Trophoblast cell (in vitro differentiated cells and primary cell): ENCODE measurements around the gene RASL12.
"Not testable (repeated sequence)": the region's sequence is repeated elsewhere in the genome, so short reads cannot be mapped to it uniquely, and the experiment has no call there.

Experiments
- DNase-seq, 2 donors: peaks; one replicate each; pipeline ENCODE4 v3.0.0-alpha.2; 2016
- H2AFZ ChIP-seq: 2 replicates; pipeline ENCODE4 v1.6.1; 2013; ENCODE audit warnings: low read length, moderate library complexity, mild to moderate bottlenecking; ENCODE audit not compliant: insufficient read depth, poor library complexity
- H2AK5ac ChIP-seq: 2 replicates; pipeline ENCODE4 v1.6.1; 2013; ENCODE audit warnings: mild to moderate bottlenecking, low read length
- H2BK120ac ChIP-seq: 2 replicates; pipeline ENCODE4 v1.6.1; 2013; ENCODE audit warnings: low read length, mild to moderate bottlenecking, moderate library complexity; ENCODE audit not compliant: insufficient read depth, poor library complexity
- H2BK12ac ChIP-seq: 2 replicates; pipeline ENCODE4 v1.6.1; 2013; ENCODE audit warnings: mild to moderate bottlenecking, low read length, moderate library complexity
- H2BK5ac ChIP-seq: 2 replicates; pipeline ENCODE4 v1.6.1; 2013; ENCODE audit warnings: low read length, low read depth, moderate library complexity, mild to moderate bottlenecking; ENCODE audit not compliant: poor library complexity
- H3K14ac ChIP-seq: 2 replicates; pipeline ENCODE4 v1.6.1; 2013; ENCODE audit warnings: mild to moderate bottlenecking, low read length
- H3K18ac ChIP-seq: 2 replicates; pipeline ENCODE4 v1.6.1; 2013; ENCODE audit warnings: mild to moderate bottlenecking, low read length
- H3K23ac ChIP-seq: 2 replicates; pipeline ENCODE4 v1.6.1; 2013; ENCODE audit warnings: low read length
- H3K27ac ChIP-seq: 2 replicates; pipeline ENCODE4 v1.5.1; 2013; ENCODE audit warnings: low read depth, mild to moderate bottlenecking, inconsistent platforms, low read length, moderate library complexity
- H3K27me3 ChIP-seq: 2 replicates; pipeline ENCODE4 v1.6.1; 2013; ENCODE audit warnings: inconsistent platforms, mild to moderate bottlenecking, low read length, moderate library complexity; ENCODE audit not compliant: insufficient read depth
- H3K36me3 ChIP-seq, 2 experiments: 1 replicate in 1 of 2; 2 replicates in 1 of 2; pipeline ENCODE4 v1.6.1; 2013; ENCODE audit warnings: low read length in 2 of 2, mild to moderate bottlenecking in 2 of 2, moderate library complexity in 1 of 2; ENCODE audit not compliant: insufficient read depth in 2 of 2, control insufficient read depth in 1 of 2
- H3K4ac ChIP-seq: 2 replicates; pipeline ENCODE4 v1.6.1; 2013; ENCODE audit warnings: low read depth, mild to moderate bottlenecking, low read length, moderate library complexity
- H3K4me1 ChIP-seq, 2 experiments: 1 replicate in 1 of 2; 2 replicates in 1 of 2; pipeline ENCODE4 v1.6.1; 2013; ENCODE audit warnings: low read length in 2 of 2, mild to moderate bottlenecking in 2 of 2, moderate library complexity in 1 of 2; ENCODE audit not compliant: insufficient read depth in 2 of 2, control insufficient read depth in 1 of 2
- H3K4me2 ChIP-seq: 2 replicates; pipeline ENCODE4 v1.6.1; 2013; ENCODE audit warnings: inconsistent platforms, mild to moderate bottlenecking, low read length, moderate library complexity
- H3K4me3 ChIP-seq: 2 replicates; pipeline ENCODE4 v1.5.1; 2013; ENCODE audit warnings: mild to moderate bottlenecking, low read depth, low read length, inconsistent platforms
- H3K79me1 ChIP-seq: one replicate; pipeline ENCODE4 v1.6.1; 2013; ENCODE audit warnings: low read length
- H3K79me2 ChIP-seq: 2 replicates; pipeline ENCODE4 v1.6.1; 2013; ENCODE audit warnings: low read length, mild to moderate bottlenecking; ENCODE audit not compliant: control insufficient read depth, insufficient read depth, poor library complexity
- H3K9ac ChIP-seq: 2 replicates; pipeline ENCODE4 v1.6.1; 2013; ENCODE audit warnings: mild to moderate bottlenecking, low read length
- H3K9me3 ChIP-seq: 2 replicates; pipeline ENCODE4 v1.6.1; 2013; ENCODE audit warnings: low read depth, mild to moderate bottlenecking, control low read depth, inconsistent platforms, low read length; ENCODE audit not compliant: insufficient read depth
- H4K12ac ChIP-seq: 2 replicates; pipeline ENCODE4 v1.6.1; 2013; ENCODE audit warnings: low read depth, mild to moderate bottlenecking, low read length, moderate library complexity
- H4K8ac ChIP-seq: 2 replicates; pipeline ENCODE4 v1.6.1; 2013; ENCODE audit warnings: low read depth, mild to moderate bottlenecking, low read length, moderate library complexity
- H4K91ac ChIP-seq: one replicate; pipeline ENCODE4 v1.6.1; 2013; ENCODE audit warnings: low read depth, mild to moderate bottlenecking, low read length, moderate library complexity
- WGBS: extraction: QIAGEN DNeasy Blood & Tissue Kit; methylation state at CpG from one replicate; pipeline ENCODE4 v1.1.7; 2013; ENCODE audit warnings: missing lambda C conversion rate; ENCODE audit not compliant: insufficient read length, insufficient coverage; ENCODE audit errors: extremely low coverage; 5-methylcytosine and 5-hydroxymethylcytosine counted together

RASL12 gene

GRCh38 chr15:65044218-65044617 lies 23.6 kb downstream of the RASL12 start:
- not testable (repeated sequence) for DNase-seq, H3K4me2 ChIP-seq, H3K4ac ChIP-seq, H3K23ac ChIP-seq, H4K91ac ChIP-seq, H3K27ac ChIP-seq, H2BK12ac ChIP-seq, H3K79me1 ChIP-seq, H4K12ac ChIP-seq, H3K79me2 ChIP-seq, H3K27me3 ChIP-seq, H3K4me1 ChIP-seq, H2BK120ac ChIP-seq, H3K36me3 ChIP-seq, H3K14ac ChIP-seq, H3K4me3 ChIP-seq, H3K18ac ChIP-seq, H3K9me3 ChIP-seq, H2AFZ ChIP-seq, H3K9ac ChIP-seq, H2AK5ac ChIP-seq, H4K8ac ChIP-seq, H2BK5ac ChIP-seq
- WGBS: no CpG with 5 or more reads among the region's 5 CpGs

DNA sequence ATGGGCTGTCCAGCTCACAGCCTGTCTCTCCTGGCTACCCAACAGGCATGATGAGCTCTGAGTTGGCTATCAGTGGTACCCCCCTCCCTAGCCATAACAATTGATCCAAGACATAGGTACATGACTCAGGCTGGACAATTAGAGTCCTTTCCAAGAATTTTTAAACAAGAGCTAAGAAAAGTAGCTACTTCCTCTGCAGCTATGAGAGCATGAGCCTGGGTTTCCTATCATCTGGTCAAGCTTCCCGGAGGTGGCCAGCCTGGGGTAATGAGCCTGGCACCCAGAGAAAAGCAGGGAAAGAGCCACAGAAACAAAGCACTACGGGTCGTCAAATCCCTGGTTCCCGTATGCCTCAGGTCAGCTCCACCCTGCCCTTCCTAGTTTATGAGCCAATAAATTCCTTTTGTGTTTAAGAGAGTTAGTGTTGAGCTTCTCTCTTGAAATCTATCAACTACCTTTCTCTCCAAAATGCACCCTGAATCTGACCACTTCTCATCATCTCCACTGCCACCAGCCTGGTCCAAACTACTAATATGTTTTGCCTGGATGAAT lies 24.9 kb downstream of the RASL12 start:
- no peak overlapping the region for H3K18ac ChIP-seq
- no peak overlapping the region for H2BK5ac ChIP-seq
- no peaks in the 10 kb centered on the region for H3K36me3 ChIP-seq
- no peak overlapping the region for H4K12ac ChIP-seq
- DNase-seq: no peak
- no peak overlapping the region for H4K91ac ChIP-seq
- H2BK120ac ChIP-seq: no peak overlapping the region
- no peak overlapping the region for H2BK12ac ChIP-seq
- H3K4me1 ChIP-seq: no peaks in the 10 kb centered on the region
- H3K27ac ChIP-seq: no peak overlapping the region
- H4K8ac ChIP-seq: no peak overlapping the region
- H3K4me3 ChIP-seq: peak overlapping the region; percentile 18
- no peaks in the 10 kb centered on the region for H3K27me3 ChIP-seq
- H3K4ac ChIP-seq: no peak overlapping the region
- no peaks in the 10 kb centered on the region for H3K79me1 ChIP-seq
- no peak overlapping the region for H3K4me2 ChIP-seq
- no peak overlapping the region for H3K23ac ChIP-seq
- H3K9ac ChIP-seq: no peak overlapping the region
- no peak overlapping the region for H2AK5ac ChIP-seq
- no peak overlapping the region for H3K14ac ChIP-seq
- no peaks in the 10 kb centered on the region for H3K79me2 ChIP-seq
- H2AFZ ChIP-seq: no peak overlapping the region
- H3K9me3 ChIP-seq: no peaks in the 10 kb centered on the region
- WGBS: no CpG with 5 or more reads among the region's 4 CpGs

DNA sequence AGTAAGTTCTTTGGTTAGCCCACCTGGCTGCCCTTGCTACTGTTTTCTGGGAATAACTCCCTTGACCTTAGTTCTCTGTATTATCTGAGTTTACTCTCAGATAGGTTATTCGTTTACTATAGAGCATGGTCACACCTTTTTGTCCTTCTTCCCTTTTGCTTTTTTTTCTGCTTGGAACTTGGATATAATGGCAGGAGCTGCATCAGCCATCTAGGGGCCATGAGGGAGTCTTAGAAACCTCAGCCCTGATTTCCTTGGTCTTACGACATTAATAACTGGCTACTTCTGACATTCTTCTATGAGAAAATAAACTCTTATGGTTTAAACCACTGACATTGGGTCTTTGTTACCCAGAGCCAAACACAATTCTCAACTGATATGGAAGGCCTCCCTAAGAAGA lies 26.0 kb downstream of the RASL12 start:
- Histone ChIP-seq H3K4me3 (no peak overlapping the region), H3K4me2 (no peak overlapping the region), H4K12ac (no peak overlapping the region), H3K4ac (no peak overlapping the region), H3K36me3 (no peaks in the 10 kb centered on the region), H3K18ac (no peak overlapping the region), H3K27ac (no peak overlapping the region), H3K79me2 (no peaks in the 10 kb centered on the region), H2AFZ (no peak overlapping the region), H3K4me1 (no peaks in the 10 kb centered on the region), H4K8ac (no peak overlapping the region), H3K23ac (no peak overlapping the region), H3K9ac (no peak overlapping the region), H3K79me1 (no peaks in the 10 kb centered on the region), H2BK120ac (no peak overlapping the region), H3K9me3 (no peaks in the 10 kb centered on the region), H4K91ac (no peak overlapping the region), H3K27me3 (no peaks in the 10 kb centered on the region), H2BK5ac (no peak overlapping the region), H2BK12ac (no peak overlapping the region), H3K14ac (no peak overlapping the region), H2AK5ac (no peak overlapping the region)
- DNase-seq: no peak
- no CpG with 5 or more reads among the region's 2 CpGs for WGBS

DNA sequence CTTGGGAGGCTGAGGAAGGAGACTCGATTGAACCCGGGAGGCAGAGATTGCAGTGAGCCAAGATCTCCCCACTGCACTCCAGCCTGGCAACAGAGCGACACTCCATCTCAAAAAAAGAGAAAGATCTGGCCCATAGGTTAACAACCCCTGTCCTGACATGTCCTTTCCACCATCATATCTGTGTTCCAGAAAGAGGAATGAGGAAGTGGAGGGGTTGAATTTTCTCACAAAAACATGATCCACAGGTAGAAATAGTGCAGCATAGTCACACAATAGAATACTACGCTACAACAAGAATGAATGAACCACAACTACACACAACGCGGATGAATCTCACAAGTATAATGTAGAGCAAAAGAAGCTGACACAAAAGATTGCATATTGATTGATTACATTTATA lies 27.3 kb downstream of the RASL12 start:
- Histone ChIP-seq H3K4ac (no peak overlapping the region), H3K23ac (no peak overlapping the region), H2AK5ac (no peak overlapping the region), H4K12ac (no peak overlapping the region), H3K4me3 (no peak overlapping the region), H3K18ac (no peak overlapping the region), H2BK12ac (no peak overlapping the region), H3K36me3 (no peaks in the 10 kb centered on the region), H2BK120ac (no peak overlapping the region), H3K14ac (no peak overlapping the region), H3K79me2 (no peaks in the 10 kb centered on the region), H2BK5ac (no peak overlapping the region), H3K9ac (no peak overlapping the region), H3K9me3 (no peaks in the 10 kb centered on the region), H4K8ac (no peak overlapping the region), H3K79me1 (no peaks in the 10 kb centered on the region), H3K27ac (no peak overlapping the region), H3K4me2 (no peak overlapping the region), H2AFZ (no peak overlapping the region), H3K4me1 (no peaks in the 10 kb centered on the region), H3K27me3 (no peaks in the 10 kb centered on the region), H4K91ac (no peak overlapping the region)
- no CpG with 5 or more reads among the region's 6 CpGs for WGBS
- DNase-seq: no peak
